ENCODE data around the gene MFSD6. TPM values are rescaled to one million over a fixed set of nuclear protein-coding genes. Genes with fewer than 3 reads are reported as not detected.

MFSD6 gene
- total and polyA plus RNA-seq, 12 donors: 9.3 to 253 (median 93.4) TPM

- H3K4me3 ChIP-seq: peak overlapping the region in 1 of 4 donors; percentile 7
- TF ChIP-seq POLR2A (IDR thresholded peaks at IDR 0.05) (peak in 1 of 2 donors; percentile 1), CTCF (IDR thresholded peaks at IDR 0.05) (no peak)
- no peaks in the 10 kb centered on the region for H3K9me3 ChIP-seq (replicated peaks in 1 of 3)
- DNase-seq: peak; percentile 77 to 97 (median 88)
- H3K27ac ChIP-seq: peak overlapping the region in 4 of 5 donors; percentile 57 to 82 (median 72)
- 16 to 26% (median 20%) methylated on average over 4 of the region's 4 CpGs for WGBS, 4 donors
- no peaks in the 10 kb centered on the region for H3K27me3 ChIP-seq
- H3K36me3 ChIP-seq (replicated peaks in 1 of 2): peaks cover 0 to 5% of the 10 kb centered on the region in 2 donors
- intact Hi-C loops (cut with DNase I): no loop called here
- peaks cover 44 to 54% of the 10 kb centered on the region in 2 donors for H3K4me1 ChIP-seq (replicated peaks in 1 of 2)
Observed at GRCh38 chr2:190468814-190469569, 60.8 kb downstream of the MFSD6 start.

DNA sequence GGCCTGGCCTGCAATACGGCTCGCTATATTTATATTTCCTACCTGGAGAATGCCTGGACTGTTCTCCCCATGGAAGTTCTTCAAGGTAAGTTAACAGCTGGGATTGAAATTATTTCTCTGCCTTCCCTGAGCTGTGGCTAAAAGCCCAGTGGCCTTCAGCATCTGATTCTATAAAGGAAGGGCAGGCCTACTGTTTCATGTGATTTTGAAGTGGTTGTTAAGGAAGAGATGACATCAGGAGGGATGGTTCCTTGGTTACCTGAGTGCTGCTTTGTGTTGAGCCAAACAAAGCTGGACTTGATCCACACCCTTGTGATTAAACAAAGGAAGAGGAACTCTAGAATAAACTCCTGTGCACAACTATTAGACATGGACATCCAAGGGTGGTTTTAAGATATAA is 61.6 kb downstream of the MFSD6 start:
- intact Hi-C loops (cut with DNase I): no loop called here
- peak overlapping the region in 4 of 5 donors; percentile 57 to 82 (median 72) for H3K27ac ChIP-seq
- no peak for TF ChIP-seq POLR2A (IDR thresholded peaks at IDR 0.05)
- no peak for TF ChIP-seq CTCF (IDR thresholded peaks at IDR 0.05)
- 32 to 59% (median 33%) methylated on average over 2 of the region's 2 CpGs for WGBS, 4 donors
- no peaks in the 10 kb centered on the region for H3K9me3 ChIP-seq (replicated peaks in 1 of 3)
- H3K36me3 ChIP-seq (replicated peaks in 1 of 2): peaks cover 0 to 5% of the 10 kb centered on the region in 2 donors
- DNase-seq: peak in 5 of 7 donors; percentile 35 to 72 (median 45)
- H3K27me3 ChIP-seq: no peaks in the 10 kb centered on the region
- no peak overlapping the region for H3K4me3 ChIP-seq
- H3K4me1 ChIP-seq (replicated peaks in 1 of 2): peaks cover 44 to 54% of the 10 kb centered on the region in 2 donors

GRCh38 chr2:190470256-190470826 is 62.2 kb downstream of the MFSD6 start:
- Histone ChIP-seq H3K4me1 (replicated peaks in 1 of 2) (peaks cover 44 to 54% of the 10 kb centered on the region in 2 donors), H3K4me3 (no peak overlapping the region), H3K27me3 (no peaks in the 10 kb centered on the region), H3K9me3 (replicated peaks in 1 of 3) (no peaks in the 10 kb centered on the region), H3K36me3 (replicated peaks in 1 of 2) (peaks cover 0 to 5% of the 10 kb centered on the region in 2 donors), H3K27ac (peak overlapping the region in 4 of 5 donors; percentile 38 to 82 (median 56))
- TF ChIP-seq CTCF (IDR thresholded peaks at IDR 0.05): no peak
- TF ChIP-seq POLR2A (IDR thresholded peaks at IDR 0.05): no peak
- intact Hi-C loops (cut with DNase I): no loop called here
- WGBS, 4 donors: 68 to 76% (median 69%) methylated on average over 5 of the region's 5 CpGs
- no peak for DNase-seq

DNA sequence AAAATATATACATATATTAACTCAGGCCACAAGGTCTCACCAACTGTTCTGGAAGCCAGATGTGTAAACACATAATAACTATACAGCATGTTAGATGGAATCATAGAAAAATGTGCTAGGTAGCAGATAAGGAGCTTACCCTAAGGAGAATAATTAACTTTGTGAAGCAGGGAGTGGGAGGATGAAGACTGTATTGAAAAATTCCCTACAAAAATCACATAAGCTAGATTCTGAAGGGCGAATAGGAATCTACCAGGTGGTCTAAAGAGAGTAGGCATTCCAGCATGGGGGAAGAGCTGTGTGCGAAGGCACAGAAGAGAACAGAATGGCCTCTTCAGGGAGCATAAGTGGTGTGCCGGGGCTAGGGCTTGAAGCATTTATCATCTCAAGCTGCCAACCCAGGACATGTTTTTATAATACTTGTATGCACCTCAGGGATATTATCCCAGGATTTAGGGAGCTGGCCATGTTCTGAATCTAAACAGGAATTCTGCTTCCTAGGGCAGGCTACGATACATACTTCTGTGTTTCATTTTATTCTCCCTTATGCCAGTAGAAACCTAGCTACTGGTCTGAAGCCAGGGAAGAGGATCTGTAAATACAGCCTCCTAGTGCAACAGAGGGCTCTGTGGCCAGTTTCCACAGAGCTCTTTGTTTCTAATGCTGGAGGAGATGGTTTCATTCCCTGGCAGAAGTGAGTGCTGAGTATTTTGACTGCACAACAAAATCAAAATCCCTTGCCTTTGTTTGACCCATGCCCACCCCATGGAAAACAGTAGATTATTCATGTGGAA is 69.7 kb downstream of the MFSD6 start:
- intact Hi-C loops (cut with DNase I): no loop called here
- Histone ChIP-seq H3K27me3 (no peaks in the 10 kb centered on the region), H3K4me3 (no peak overlapping the region), H3K9me3 (replicated peaks in 1 of 3) (no peaks in the 10 kb centered on the region), H3K27ac (peak overlapping the region in 3 of 5 donors; percentile 2 to 26 (median 18)), H3K4me1 (replicated peaks in 1 of 2) (peaks cover 0 to 3% of the 10 kb centered on the region in 2 donors), H3K36me3 (replicated peaks in 1 of 2) (no peaks in the 10 kb centered on the region)
- DNase-seq: no peak
- TF ChIP-seq CTCF (IDR thresholded peaks at IDR 0.05) (no peak), POLR2A (IDR thresholded peaks at IDR 0.05) (no peak)
- 59 to 87% (median 75%) methylated on average over 3 to 4 of the region's 4 CpGs for WGBS, 4 donors
